ENCODE data around the gene SELENOS.

- TF ChIP-seq CTCF (IDR thresholded peaks at IDR 0.05; ENCODE audit: insufficient read depth, low read length), result no peak
- TF ChIP-seq REST (IDR thresholded peaks at IDR 0.05; ENCODE audit: insufficient replicate concordance, low read depth), result no peak
Measured at GRCh38 chr15:101322854-101323477, 45.7 kb upstream of the SELENOS start.

Measured in HL-60 (cell line).